Measurements from ENCODE around the gene CCDC97.
"Not testable (repeated sequence)": the region's sequence is repeated elsewhere in the genome, so short reads cannot be mapped to it uniquely, and the experiment has no call there.

Gene CCDC97

DNA sequence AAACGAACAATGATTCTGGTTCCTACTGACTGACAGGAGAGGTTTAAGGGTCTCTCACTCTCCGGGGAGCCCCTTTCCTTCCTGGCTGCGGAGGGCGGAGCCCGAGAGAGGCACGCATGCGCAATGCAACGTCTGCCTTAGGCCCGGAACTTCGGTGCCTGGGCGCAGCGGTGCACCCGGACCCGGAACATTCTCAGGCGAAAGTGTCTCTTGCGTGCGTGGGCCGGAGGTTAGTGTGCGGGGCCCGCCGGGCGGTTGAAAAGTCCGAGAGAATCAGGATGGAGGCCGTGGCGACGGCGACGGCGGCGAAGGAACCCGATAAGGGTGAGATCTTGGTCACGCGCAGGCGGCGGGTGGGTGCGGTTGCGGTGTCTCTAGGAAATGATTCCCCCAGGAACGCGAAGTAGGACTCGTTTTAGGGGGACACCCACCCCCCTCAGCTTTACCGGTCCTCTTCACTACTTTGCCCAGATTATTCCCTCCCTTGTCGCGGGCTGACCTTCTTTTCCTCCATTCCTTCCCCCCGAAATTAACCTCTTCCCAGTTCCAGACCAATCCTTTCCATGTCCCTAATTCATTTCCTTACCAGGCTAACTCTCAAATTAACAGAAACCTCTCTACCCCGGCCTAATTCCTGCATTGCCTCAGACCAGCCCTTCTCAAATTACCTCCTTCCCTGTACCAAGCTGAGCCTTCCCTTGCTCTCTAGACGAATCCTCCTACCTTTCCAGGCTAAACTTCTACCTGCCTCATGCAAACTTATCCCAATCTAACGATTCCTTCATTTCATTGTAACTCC, at the start of gene CCDC97:
Gene CCDC97, plus strand, starts transcription at position 140 of the 799 bp plus-strand sequence. Its CDS starts 139 bp downstream, at position 279.
- DNase-seq (ENCODE audit: low spot score), result peak; percentile 86

DNA sequence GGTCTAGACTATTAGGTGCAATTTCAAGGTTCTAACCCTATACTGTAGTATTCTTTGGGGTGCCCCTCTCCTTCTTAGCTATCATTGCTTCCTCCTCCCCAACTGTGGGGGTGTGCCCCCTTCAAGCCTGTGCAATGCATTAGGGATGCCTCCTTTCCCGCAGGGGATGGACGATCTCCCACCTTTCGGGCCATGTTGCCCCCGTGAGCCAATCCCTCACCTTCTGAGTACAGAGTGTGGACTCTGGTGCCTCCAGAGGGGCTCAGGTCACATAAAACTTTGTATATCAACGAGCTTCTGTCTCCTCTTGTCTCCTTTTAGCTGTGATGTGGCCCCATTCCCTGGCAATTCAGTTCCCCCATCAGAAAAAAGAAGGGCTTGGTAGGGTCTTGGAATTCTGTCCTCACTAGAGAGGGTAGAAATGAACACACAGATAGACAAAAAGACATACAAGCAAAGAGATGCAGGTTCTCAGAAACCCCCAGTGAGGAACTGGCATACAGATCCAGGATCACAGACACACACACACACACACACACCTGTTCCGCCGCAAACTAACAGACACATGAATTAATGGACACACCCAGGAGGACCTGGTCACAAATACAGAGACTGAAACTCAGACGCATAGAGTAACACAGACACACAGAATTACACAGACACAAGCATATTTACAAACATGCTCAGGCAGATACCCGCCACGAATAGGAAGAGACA, 48.3 kb upstream of the CCDC97 start:
- no peak for DNase-seq (ENCODE audit: low spot score)

DNA sequence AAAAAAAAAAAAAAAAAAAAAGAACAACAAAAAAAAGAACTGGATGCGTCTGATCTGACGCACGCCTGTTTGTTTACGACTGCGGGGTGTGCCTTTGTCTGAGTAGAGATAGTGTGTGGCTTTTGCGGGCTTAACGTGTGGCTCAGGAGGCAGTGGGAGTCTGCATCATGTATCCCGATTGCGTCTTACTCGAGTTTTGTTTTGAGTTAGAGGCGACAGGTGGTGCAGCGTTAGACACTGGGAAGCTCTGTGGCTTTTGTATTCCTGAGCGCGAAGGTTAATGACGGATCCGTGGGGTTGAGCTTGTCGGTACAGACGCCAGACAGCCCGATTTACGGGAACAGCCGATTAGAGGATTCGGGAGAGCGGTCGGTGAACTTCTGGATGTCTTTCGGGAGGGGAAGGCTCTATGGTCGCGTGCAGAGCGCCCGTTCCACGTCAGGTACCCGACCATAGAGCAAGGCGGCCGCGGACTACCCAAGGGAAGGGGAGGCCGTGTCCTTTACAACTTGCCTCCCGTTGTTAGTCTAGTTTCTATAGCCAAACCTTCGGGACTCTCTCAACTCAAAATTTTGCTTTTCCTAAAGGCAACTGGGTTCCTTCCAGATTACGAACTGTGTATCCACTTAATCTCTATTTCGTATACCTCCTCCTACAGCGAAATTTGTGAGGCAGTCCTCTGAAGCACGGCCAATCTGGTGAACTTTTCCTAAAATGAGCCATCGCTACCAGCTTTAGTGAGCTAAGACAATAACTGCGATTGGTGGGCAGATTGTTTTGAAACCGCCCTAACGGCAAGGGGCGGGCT, 46.7 kb upstream of the CCDC97 start:
- DNase-seq (ENCODE audit: low spot score), result peak; percentile 88

DNA sequence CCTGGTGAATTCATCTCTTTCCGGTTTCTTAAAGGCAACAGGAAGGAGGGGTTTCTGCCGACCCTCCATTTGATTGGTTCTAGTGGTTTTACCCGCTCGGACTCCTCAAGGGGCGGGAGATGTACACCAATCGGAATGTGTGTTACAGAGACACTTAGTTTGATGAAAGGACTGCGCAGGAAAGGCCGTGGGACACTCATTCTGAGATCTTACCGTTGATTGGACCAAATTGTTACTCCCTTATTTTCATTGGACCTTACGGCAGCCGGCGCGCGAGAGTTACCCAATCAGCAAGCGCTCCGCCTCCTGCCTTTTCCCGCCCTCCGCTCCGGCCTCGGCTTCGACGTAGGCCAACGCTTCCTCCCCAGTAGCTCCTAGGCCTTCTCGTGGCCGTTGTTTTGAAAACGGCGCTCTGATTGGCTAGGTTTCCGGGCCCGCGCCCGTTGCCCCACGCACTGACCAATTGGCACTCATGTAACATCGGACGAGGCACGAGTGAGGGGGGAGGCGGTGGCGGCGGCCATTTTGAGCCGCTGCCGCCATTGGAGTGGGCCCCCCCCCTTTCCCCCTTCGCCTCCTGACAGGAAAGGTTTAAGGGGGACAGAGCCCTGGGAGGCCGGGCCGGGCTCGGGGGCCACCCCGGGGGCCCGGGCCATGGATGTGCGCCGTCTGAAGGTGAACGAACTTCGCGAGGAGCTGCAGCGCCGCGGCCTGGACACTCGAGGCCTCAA, 46.0 kb upstream of the CCDC97 start, which contains the start of gene HNRNPUL1:
Gene HNRNPUL1, plus strand, starts transcription at position 523 of the 731 bp plus-strand sequence. Its CDS starts 132 bp downstream, at position 655.
- peak; percentile 100 for DNase-seq (ENCODE audit: low spot score)

DNA sequence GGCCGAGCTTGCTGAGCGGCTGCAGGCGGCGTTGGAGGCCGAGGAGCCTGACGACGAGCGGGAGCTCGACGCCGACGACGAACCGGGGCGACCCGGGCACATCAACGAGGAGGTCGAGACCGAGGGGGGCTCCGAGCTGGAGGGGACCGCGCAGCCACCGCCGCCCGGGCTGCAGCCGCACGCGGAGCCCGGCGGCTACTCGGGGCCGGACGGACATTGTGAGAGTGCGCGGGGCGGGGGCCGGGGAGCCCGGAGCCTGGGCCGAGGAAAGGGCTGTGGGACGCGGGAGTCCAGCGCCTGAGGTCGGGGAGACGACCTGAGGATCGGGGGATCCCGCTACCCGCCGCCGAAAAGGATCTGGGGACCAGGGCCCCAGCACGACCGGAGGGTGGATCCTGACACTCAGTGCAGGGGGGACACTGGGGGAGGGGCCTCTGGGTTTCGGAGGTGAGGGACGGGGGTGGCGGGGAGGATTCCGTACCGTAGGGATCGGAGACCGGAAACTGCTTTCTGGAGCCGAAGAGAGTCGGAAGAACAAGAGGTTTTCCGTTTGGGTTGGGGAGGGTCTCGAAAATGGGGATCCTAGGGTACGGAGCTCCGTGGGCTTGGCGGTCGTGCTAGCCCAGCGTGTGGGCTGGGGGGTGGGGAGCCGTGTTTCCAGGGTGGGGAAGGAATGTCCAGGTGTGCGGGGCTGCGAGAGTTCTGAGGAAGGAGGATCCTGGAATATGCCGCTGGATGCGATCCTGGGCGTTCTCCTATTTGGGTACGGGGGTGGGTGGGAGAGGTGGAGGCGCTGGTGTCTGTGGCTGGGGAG, 45.2 kb upstream of the CCDC97 start:
- DNase-seq (ENCODE audit: low spot score), result peak; percentile 52

DNA sequence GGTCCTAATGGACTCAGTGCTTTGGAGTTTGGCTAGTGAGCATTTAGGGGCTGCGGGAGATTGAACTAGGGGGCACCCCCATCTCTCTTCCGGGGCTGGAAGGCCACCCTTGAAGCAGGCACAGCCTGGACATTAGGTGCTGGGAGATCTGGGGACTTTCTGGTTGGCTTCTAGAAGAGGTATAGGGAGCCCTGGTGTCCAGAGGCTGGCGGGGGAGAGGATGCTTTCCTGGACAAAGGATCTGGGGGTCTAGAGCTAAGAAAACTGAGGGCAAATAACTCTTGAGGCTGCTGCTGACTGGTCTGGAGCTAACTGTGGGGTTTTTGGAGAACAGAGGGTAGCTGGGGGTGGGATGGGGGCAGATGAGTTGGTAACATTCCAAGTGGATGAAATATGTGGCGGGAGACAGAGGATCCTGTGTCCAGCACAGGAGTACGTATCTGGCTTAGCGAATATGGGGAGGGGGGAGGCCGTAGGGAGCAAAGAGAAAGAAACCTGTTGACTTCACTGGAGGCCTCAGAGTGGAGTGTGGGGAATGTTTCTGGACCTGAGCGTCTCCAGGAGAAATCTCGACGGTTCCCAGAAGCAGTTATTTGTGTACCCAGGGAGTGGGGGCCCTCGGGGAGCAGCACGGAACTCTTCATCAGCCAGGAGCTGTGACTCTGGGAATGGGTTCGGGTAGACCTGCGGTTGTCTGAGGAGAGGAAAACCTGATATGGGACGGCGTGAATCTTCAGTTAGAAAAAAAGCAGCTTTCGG, 44.4 kb upstream of the CCDC97 start:
- no peak for DNase-seq (ENCODE audit: low spot score)

DNA sequence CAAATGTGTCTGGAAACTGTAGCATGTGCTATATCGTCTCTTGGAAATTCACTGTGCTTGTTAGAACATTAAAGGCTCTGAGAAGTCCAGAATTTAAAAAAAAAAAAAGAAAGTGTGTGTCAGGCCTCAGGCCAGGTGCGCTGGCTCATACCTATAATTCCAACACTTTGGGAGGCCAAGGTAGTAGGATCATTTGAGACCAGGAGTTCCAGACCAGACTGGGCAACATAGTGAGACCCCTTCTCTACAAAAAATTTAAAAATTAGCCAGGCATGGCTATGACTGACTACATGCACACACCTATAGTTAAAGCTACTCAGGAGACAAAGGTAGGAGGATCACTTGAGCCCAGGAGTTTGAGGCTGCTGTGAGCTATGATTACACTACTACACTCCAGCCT, 40.9 kb upstream of the CCDC97 start:
- no peak for DNase-seq (ENCODE audit: low spot score)

DNA sequence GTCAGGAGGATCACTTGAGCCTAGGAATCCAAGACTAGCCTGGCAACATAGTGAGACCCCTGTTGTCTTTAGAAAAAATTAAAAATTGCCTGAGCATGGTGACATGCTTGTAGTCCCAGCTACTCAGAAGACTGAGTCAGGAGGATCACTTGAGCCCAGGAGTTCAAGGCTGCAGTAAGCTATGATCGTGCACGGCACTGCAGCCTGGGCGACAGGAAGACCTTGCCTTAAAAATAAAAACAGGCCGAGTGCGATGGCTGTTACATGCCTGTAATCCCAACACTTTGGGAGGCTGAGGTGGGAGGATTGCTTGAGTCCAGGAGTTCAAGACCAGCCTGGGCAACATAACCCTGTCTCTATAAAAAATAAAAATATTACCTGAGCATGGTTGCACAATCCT, 40.4 kb upstream of the CCDC97 start:
- no peak for DNase-seq (ENCODE audit: low spot score)

DNA sequence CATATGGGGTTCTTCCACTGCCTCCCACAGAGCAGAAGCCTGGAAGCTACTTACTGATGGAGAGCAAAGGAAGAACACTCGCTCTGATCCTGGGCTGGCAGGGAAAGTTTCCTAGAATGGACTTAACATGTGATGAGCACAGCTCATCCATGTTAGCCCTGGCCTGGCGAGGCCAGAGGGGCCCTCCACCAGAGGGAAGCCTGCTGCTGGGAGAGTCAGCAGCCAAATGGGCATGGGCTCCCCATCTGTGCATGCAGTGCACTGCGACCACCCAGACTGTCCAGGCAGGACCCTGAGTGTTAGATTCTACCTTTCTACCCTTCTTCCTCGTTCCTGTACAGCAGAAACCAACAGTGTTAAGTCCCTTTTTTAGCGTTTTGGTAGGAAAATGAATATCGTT, 36.9 kb upstream of the CCDC97 start:
- DNase-seq (ENCODE audit: low spot score), result no peak

DNA sequence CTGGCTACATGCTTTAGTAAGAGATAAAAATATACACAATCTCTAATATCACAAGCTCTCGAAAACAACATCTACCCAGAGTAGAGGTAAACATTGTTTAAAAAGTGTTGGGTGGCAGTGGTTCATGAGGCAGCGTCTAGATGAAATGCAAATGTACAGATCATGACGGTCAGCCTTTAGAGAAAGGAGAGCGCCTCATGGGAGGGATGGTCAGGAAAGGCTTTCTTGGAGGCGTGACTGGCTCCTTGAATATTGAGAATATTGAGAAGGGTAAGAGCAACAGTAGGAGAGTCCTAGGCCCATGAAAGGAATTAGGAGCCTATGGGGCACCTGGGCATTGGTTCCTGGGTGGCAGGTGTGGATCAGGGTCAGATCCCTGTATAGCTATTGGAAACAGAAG, 35.2 kb upstream of the CCDC97 start:
- no peak for DNase-seq (ENCODE audit: low spot score)

DNA sequence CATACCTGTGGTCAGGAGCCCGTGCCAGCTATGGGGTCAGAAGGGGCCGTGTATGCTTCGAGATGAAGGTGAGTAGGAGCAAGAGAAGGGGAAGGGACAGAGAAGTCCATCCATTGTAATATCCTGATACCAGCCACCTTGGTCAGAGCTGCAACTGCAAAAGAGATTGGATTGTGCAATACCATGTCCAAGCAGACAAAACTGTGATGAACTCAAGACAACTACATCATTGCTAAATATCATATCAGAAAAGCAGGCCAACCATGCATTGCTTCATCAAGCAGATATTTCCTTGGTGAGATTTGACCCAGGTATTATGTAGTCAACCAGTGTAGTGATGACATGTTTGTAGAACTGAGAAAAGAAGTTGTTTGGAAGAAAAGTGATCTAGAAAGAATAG, 33.7 kb upstream of the CCDC97 start:
- DNase-seq (ENCODE audit: low spot score), result no peak

DNA sequence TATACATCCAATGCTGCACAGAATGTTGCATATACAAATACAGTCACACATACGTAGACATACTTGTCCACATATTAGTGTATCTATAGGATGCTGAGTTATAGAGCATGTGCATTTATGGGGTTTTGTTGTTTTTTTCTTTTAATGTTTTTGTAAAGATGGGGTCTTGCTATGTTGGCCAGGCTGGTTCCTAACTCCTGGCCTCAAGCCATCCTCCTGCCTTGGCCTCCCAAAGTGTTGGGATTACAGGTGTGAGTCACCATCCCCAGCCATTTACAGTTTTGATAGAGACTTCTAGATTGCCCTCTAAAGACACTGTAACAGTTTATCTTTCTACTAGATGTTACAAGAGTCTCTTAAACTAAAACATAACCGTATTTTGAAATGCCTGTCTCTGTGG, 31.5 kb upstream of the CCDC97 start:
- DNase-seq (ENCODE audit: low spot score), result no peak

DNA sequence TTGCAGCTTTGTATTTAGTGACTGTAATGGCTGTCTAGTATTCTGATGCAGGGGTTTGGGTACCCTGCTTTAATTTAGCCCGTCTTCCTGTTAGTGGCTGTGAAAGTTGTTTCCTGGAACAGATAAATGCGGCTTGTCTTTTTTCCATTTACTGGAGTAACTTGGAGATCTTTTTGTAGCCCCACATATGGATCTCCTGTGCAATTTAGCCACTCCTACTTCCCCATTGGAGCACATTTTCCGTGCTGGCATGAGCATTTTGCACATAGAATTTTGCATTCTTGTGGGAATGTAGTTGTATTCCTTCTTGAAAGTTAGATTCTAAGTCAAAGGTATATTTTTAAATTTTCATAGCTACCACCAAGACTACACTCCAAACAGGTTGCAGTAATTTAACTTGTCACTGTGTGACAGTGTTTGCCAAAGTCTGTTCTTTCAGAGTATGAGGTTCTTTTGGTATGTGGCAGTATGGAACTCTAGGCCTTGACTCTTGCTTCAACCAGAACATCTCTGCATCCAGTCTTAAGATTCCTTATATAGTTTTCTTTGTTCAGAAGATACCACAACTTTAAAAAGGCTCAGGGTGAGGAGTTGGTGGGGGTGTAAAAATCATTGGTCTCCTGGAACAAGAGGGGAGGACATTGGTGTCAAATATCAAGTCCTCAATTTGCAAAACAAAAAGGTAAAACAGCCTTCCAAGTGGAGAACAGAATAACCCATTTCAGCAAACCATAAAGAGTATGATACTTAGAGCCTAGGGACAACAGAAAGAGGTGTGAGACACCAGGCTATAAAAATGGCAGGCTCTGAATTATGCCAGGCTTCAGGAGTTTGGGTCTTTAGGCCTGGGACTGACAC, 21.1 kb upstream of the CCDC97 start:
- no peak for DNase-seq (ENCODE audit: low spot score)

DNA sequence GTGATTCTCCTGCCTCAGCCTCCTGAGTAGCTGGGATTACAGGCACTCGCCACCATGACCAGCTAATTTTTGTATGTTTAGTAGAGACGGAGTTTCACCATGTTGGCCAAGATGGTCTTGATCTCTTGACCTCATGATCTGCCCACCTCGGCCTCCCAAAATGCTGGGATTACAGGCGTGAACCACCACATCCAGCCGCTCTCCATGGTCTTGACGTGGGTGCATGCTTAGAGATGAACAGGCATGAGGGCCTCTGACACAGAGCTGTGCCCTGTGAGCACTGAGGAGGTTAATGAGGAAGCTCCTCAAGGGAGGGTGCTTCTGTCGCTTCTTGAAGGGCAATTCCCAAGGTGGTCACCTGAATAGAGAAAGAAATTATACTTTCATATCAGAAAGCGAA, 20.2 kb upstream of the CCDC97 start:
- DNase-seq (ENCODE audit: low spot score), result not testable (repeated sequence)

DNA sequence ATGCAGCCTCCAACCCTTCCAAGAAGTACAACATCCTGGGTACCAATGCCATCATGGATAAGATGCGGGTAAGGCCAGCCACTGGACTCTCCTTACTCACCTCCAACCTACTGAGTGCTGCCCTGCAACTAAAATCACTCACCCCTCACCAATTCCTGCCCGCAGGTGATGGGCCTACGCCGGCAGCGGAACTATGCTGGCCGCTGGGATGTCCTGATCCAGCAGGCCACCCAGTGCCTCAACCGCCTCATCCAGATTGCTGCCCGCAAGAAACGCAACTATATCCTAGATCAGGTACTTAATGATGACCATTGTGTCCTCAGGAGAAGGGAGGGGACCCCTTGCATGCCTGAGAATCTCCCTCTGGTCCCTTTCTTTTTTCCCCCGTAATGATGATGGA, 15.6 kb upstream of the CCDC97 start:
- no peak for DNase-seq (ENCODE audit: low spot score)

DNA sequence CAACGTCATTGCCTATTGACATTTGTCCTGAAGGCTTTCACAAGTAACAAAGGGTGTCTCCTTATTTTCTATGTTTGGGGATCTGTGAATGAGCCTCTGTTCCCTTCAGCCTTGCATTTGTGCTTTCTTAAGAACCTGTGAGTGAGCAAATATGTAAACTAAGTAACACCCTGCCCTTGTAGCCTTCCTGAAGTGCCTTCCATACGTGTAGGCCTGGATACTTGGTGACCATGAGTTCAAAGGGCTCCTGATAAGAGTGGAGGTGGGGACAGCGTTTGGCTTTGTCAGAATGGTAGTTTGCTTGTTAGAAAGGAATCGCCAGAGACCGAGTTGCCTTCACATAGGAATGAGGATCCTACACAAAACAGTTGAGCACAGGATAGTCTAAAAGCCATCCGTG, 14.5 kb upstream of the CCDC97 start:
- no peak for DNase-seq (ENCODE audit: low spot score)

DNA sequence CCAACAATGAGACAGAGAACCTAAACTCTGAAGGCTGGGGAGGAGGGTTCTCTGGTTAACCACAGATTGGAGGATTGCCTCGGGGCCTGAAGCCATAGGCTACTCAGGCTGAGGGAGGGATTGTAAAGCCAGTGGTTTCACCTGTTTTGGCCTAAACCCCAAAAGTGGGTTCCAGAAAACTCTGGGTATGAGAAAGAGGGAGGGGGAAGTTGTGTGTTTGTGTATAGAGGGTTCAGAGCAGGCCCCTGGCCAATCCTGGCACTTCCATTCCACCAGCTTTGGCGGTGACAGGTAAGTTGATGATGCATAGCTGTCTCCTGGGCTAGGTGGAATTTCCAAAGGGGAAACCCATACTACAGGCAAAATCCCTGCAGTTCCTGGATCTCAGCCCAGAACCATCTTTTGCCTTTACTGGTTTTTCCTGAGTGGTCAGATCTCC, 13.5 kb upstream of the CCDC97 start:
- DNase-seq (ENCODE audit: low spot score), result no peak

DNA sequence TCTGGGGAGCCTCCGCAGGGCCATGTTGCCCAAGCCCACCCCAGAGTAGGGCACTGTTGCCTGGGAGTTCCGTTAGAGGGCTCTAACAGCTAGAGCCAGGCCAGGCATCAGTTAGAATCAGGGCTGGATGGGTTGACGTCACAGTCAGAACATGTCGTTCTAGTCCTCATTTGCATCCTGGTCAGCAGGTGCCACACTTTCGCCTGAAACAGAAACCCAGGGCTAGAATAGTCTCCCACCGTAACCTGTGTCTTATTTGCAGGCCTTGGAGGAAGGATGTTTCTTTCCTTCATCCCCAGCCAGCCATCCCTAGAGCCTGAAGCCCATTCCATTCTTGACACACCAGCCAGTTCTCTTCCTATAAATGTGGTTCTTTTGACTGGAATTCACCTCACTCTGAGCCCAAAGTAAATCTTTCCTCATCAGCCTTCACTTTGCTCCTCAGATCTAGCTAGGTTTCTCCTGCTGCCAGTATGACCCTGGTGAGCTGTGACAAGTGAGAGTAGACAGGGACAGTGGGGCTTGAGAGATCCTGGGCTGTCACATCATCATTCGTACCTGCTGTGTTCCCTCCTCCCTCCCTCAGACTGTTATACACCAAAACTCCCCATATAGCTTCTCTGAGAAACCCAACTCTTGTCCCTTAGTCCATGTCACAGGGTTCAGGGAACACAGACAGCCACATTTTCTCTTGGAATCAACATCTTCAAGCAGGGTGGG, 12.2 kb upstream of the CCDC97 start:
- DNase-seq (ENCODE audit: low spot score), result no peak
